DOHH2 (cell line): Measurements from ENCODE around the gene CAMK2D.

Experiments
- H3F3A ChIP-seq: fragments of 200-600 bp; sonication (generic), shearing (Covaris generic); 2 replicates; pipeline ENCODE4 v1.6.0; 2016; ENCODE audit warnings: antibody characterized with exemption, mild to moderate bottlenecking; ENCODE audit not compliant: control insufficient read depth, insufficient read depth
- H3K27ac ChIP-seq: fragments of 200-600 bp; sonication (generic); 2 replicates; pipeline ENCODE4 v1.5.1; 2014; ENCODE audit warnings: low read depth, mild to moderate bottlenecking, low read length, moderate library complexity
- H3K27me3 ChIP-seq: fragments of 200-600 bp; sonication (generic); 2 replicates; pipeline ENCODE4 v1.6.1; 2014; ENCODE audit warnings: mild to moderate bottlenecking, low read length, mixed read lengths; ENCODE audit not compliant: control insufficient read depth
- H3K36me3 ChIP-seq: fragments of 200-600 bp; sonication (generic); 2 replicates; pipeline ENCODE4 v1.6.1; 2014; ENCODE audit warnings: mild to moderate bottlenecking, low read length, moderate library complexity, mixed read lengths; ENCODE audit not compliant: control insufficient read depth
- H3K4me1 ChIP-seq: fragments of 200-600 bp; sonication (generic); 2 replicates; pipeline ENCODE4 v1.6.1; 2014; ENCODE audit warnings: mild to moderate bottlenecking, low read length, mixed read lengths; ENCODE audit not compliant: control insufficient read depth
- H3K4me2 ChIP-seq: fragments of 200-600 bp; sonication (generic); 2 replicates; pipeline ENCODE4 v1.6.0; 2014; ENCODE audit warnings: mild to moderate bottlenecking, low read length, moderate library complexity
- H3K4me3 ChIP-seq: fragments of 200-600 bp; sonication (generic); 2 replicates; pipeline ENCODE4 v1.5.1; 2014; ENCODE audit warnings: mild to moderate bottlenecking, low read length, mixed read lengths
- H3K79me2 ChIP-seq: fragments of 200-600 bp; sonication (generic); 2 replicates; pipeline ENCODE4 v1.6.1; 2014; ENCODE audit warnings: mild to moderate bottlenecking, low read length, mixed read lengths; ENCODE audit not compliant: control insufficient read depth
- H3K9me2 ChIP-seq: fragments of 200-600 bp; sonication (generic); replicated peaks from 2 replicates; pipeline ENCODE4 v1.6.1; 2014; ENCODE audit warnings: mild to moderate bottlenecking, low read length, mixed read lengths; ENCODE audit not compliant: control insufficient read depth
- H3K9me3 ChIP-seq: fragments of 200-600 bp; sonication (generic); 2 replicates; pipeline ENCODE4 v1.6.1; 2014; ENCODE audit warnings: antibody characterized with exemption, low read length, mixed read lengths; ENCODE audit not compliant: control insufficient read depth, insufficient read depth
- H4K20me1 ChIP-seq: fragments of 200-600 bp; sonication (generic); 2 replicates; pipeline ENCODE4 v1.6.0; 2014; ENCODE audit warnings: low read depth, mild to moderate bottlenecking, antibody characterized with exemption, low read length, moderate library complexity; ENCODE audit not compliant: control insufficient read depth, insufficient read depth
- EZH2phosphoT487 ChIP-seq: fragments of 200-600 bp; sonication (generic); IDR thresholded peaks from 2 replicates; pipeline ENCODE4 v1.6.1; 2017; ENCODE audit warnings: borderline replicate concordance, mild to moderate bottlenecking, antibody characterized with exemption, low read length, moderate library complexity, mixed read lengths
- TF ChIP-seq, protein P1 (sequence below): fragments of 200-600 bp; sonication (generic); IDR thresholded peaks from one replicate; pipeline ENCODE4 v1.5.1; 2014; ENCODE audit warnings: antibody characterized with exemption, mild to moderate bottlenecking, low read depth, low read length; ENCODE audit not compliant: poor library complexity, severe bottlenecking

The CAMK2D gene

DNA sequence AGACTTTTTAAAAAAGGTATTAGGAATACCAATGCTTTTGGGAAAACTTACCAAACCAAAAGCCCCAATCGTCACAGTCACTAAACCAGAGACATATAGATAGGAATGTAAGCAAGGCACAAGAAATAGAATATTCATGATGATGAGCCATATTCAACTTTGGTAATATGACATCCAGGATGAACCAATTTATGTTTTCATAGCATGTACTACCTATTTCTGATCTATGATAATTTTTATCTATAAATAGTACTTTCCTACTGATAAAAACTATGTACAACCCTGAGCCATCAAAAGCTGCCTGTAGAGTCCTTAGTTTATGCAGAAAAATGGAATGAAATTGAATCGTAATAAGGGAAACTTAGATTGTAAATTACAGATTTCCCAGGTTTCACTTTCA is 18.9 kb downstream of the CAMK2D start:
- peaks cover 3% of the 10 kb centered on the region; the same call in 1 of the 2 replicates for H3F3A ChIP-seq
- H3K9me3 ChIP-seq, result no peaks in the 10 kb centered on the region
- H3K9me2 ChIP-seq, result no peaks in the 10 kb centered on the region
- H3K4me1 ChIP-seq, result peaks cover 22% of the 10 kb centered on the region
- no peak overlapping the region for H3K27ac ChIP-seq
- H3K4me2 ChIP-seq, result no peak overlapping the region
- H3K27me3 ChIP-seq, result no peaks in the 10 kb centered on the region
- no peaks in the 10 kb centered on the region; the same call in 1 of the 2 replicates for H4K20me1 ChIP-seq
- no peak overlapping the region for H3K4me3 ChIP-seq
- H3K36me3 ChIP-seq, result peaks cover 90% of the 10 kb centered on the region
- no peak for TF ChIP-seq EZH2phosphoT487
- TF ChIP-seq, protein P1, sequence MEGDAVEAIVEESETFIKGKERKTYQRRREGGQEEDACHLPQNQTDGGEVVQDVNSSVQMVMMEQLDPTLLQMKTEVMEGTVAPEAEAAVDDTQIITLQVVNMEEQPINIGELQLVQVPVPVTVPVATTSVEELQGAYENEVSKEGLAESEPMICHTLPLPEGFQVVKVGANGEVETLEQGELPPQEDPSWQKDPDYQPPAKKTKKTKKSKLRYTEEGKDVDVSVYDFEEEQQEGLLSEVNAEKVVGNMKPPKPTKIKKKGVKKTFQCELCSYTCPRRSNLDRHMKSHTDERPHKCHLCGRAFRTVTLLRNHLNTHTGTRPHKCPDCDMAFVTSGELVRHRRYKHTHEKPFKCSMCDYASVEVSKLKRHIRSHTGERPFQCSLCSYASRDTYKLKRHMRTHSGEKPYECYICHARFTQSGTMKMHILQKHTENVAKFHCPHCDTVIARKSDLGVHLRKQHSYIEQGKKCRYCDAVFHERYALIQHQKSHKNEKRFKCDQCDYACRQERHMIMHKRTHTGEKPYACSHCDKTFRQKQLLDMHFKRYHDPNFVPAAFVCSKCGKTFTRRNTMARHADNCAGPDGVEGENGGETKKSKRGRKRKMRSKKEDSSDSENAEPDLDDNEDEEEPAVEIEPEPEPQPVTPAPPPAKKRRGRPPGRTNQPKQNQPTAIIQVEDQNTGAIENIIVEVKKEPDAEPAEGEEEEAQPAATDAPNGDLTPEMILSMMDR, result no peak
- H3K79me2 ChIP-seq, result peaks cover 97% of the 10 kb centered on the region

DNA sequence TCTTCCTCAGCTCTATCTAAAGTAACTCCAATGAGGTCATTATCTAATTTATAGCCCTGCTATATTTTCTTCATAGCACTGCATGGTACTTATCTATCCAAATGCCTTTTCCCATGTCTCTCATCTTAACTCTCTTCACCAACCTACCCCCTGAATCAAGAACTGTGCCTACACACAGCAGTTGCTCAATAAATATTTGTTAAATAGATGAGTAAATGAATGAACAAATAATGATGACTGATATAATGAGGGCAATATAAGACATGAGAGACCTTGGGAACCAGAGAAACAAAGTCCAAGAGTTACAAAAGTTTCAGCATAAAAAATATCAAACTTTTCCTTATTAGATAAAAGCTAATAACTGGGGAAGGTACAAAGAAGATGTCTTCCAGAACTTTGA is 19.6 kb downstream of the CAMK2D start:
- no peak for TF ChIP-seq EZH2phosphoT487
- TF ChIP-seq, protein P1, result no peak
- H3F3A ChIP-seq, result peaks cover 3% of the 10 kb centered on the region; the same call in 1 of the 2 replicates
- no peaks in the 10 kb centered on the region; the same call in 1 of the 2 replicates for H4K20me1 ChIP-seq
- H3K36me3 ChIP-seq, result peaks cover 90% of the 10 kb centered on the region
- H3K4me3 ChIP-seq, result no peak overlapping the region
- no peak overlapping the region for H3K4me2 ChIP-seq
- peaks cover 97% of the 10 kb centered on the region for H3K79me2 ChIP-seq
- H3K9me2 ChIP-seq, result no peaks in the 10 kb centered on the region
- peaks cover 22% of the 10 kb centered on the region for H3K4me1 ChIP-seq
- no peaks in the 10 kb centered on the region for H3K9me3 ChIP-seq
- H3K27ac ChIP-seq, result no peak overlapping the region
- no peaks in the 10 kb centered on the region for H3K27me3 ChIP-seq

DNA sequence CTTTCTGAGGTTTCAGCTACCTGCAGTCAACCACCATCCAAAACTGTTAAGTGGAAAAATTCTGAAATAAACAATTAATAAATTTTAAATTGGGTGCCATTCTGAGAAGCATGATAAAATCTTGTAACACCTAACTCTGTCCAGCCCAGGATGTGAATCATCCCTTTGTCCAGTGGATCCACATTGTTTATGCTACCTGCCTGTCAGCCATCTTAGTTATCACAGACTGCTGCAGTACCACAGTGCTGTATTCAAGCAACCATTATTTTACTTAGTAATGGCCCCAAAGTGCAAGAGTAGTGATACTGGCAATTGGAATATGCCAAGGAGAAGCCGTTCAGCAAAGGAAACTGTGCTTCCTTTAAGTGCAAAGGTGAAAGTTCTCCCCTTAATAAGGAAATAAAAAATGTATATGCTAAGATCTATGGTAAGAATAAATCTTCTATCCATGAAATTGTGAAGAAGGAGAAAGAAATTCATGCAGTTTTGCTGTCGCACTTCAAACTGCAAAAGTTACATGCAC is 20.6 kb downstream of the CAMK2D start:
- Histone ChIP-seq H3K4me2 (no peak overlapping the region), H3K9me3 (no peaks in the 10 kb centered on the region), H3K27ac (no peak overlapping the region), H3K79me2 (peaks cover 98% of the 10 kb centered on the region), H4K20me1 (no peaks in the 10 kb centered on the region; the same call in 1 of the 2 replicates), H3K4me3 (no peak overlapping the region), H3K4me1 (peaks cover 22% of the 10 kb centered on the region), H3K27me3 (no peaks in the 10 kb centered on the region), H3F3A (peaks cover 3% of the 10 kb centered on the region; the same call in 1 of the 2 replicates), H3K36me3 (peaks cover 90% of the 10 kb centered on the region), H3K9me2 (no peaks in the 10 kb centered on the region)
- TF ChIP-seq, protein P1, result no peak
- TF ChIP-seq EZH2phosphoT487, result no peak
